GM23248 (cell line): ENCODE data around the gene LRP5. TPM values are rescaled to one million over a fixed set of nuclear protein-coding genes. Genes with fewer than 3 reads are reported as not detected.

Source experiments
- DNase-seq: peaks from one replicate; pipeline ENCODE4 v3.0.0-alpha.2; 2015
- H2AFZ ChIP-seq: fragments of 200-600 bp; sonication (generic); 2 replicates; pipeline ENCODE4 v1.6.1; 2016; ENCODE audit warnings: antibody characterized with exemption
- H3F3A ChIP-seq: fragments of 200-600 bp; sonication (generic); 2 replicates; pipeline ENCODE4 v1.6.1; 2016; ENCODE audit warnings: mild to moderate bottlenecking, antibody characterized with exemption, mixed run types; ENCODE audit not compliant: insufficient read depth
- H3K27ac ChIP-seq: fragments of 200-600 bp; sonication (generic); 2 replicates; pipeline ENCODE4 v1.5.1; 2016; ENCODE audit warnings: mild to moderate bottlenecking
- H3K27me3 ChIP-seq: fragments of 200-600 bp; sonication (generic); replicated peaks from 2 replicates; pipeline ENCODE4 v1.6.1; 2016; ENCODE audit warnings: mild to moderate bottlenecking; ENCODE audit not compliant: insufficient read depth
- H3K36me3 ChIP-seq: fragments of 200-600 bp; sonication (generic); 2 replicates; pipeline ENCODE4 v1.6.1; 2016; ENCODE audit warnings: low read depth, mild to moderate bottlenecking
- H3K4me1 ChIP-seq: fragments of 200-600 bp; sonication (generic); 2 replicates; pipeline ENCODE4 v1.6.1; 2016; ENCODE audit warnings: mild to moderate bottlenecking; ENCODE audit not compliant: insufficient read depth
- H3K4me2 ChIP-seq: fragments of 200-600 bp; sonication (generic); one replicate; pipeline ENCODE4 v1.6.1; 2016; ENCODE audit warnings: mild to moderate bottlenecking; ENCODE audit not compliant: unreplicated experiment
- H3K4me3 ChIP-seq: fragments of 200-600 bp; sonication (generic); 2 replicates; pipeline ENCODE4 v1.5.1; 2016; ENCODE audit warnings: mild to moderate bottlenecking
- H3K79me2 ChIP-seq: fragments of 200-600 bp; sonication (generic); 2 replicates; pipeline ENCODE4 v1.6.1; 2016; ENCODE audit warnings: mild to moderate bottlenecking; ENCODE audit not compliant: insufficient read depth
- H3K9ac ChIP-seq: fragments of 200-600 bp; sonication (generic); 2 replicates; pipeline ENCODE4 v1.6.1; 2016; ENCODE audit warnings: mild to moderate bottlenecking
- H3K9me2 ChIP-seq: fragments of 200-600 bp; sonication (generic); 2 replicates; pipeline ENCODE4 v1.6.1; 2016; ENCODE audit warnings: mixed run types, mild to moderate bottlenecking, moderate library complexity; ENCODE audit not compliant: insufficient read depth
- H3K9me3 ChIP-seq: fragments of 200-600 bp; sonication (generic); one replicate; pipeline ENCODE4 v1.6.1; 2017; ENCODE audit warnings: low read depth
- H4K20me1 ChIP-seq: fragments of 200-600 bp; sonication (generic); 2 replicates; pipeline ENCODE4 v1.6.0; 2016; ENCODE audit not compliant: insufficient read depth
- EZH2 ChIP-seq: fragments of 200-600 bp; sonication (generic); IDR thresholded peaks from 2 replicates; pipeline ENCODE4 v1.6.1; 2018; ENCODE audit warnings: antibody characterized with exemption, mild to moderate bottlenecking; ENCODE audit not compliant: insufficient read depth, poor library complexity, severe bottlenecking
- EZH2phosphoT487 ChIP-seq: fragments of 200-600 bp; sonication (generic); IDR thresholded peaks from 2 replicates; pipeline ENCODE4 v1.6.1; 2018; ENCODE audit warnings: antibody characterized with exemption, moderate library complexity, mild to moderate bottlenecking, low read depth; ENCODE audit not compliant: insufficient read depth
- WGBS, 2 experiments: methylation state at CpG; one replicate each; pipeline ENCODE4 v1.1.6; 2015 to 2017; ENCODE audit warnings: low lambda C conversion rate in 2 of 2, low coverage in 1 of 2; ENCODE audit errors: missing lambda C conversion rate in 2 of 2; 5-methylcytosine and 5-hydroxymethylcytosine counted together
- in situ Hi-C: fragments of 300-500 bp; cut with MboI; formaldehyde crosslinking; loops from 2 replicates; pipeline ENCODE4 v1.15.0; 2020
- polyA plus RNA-seq: library from polyadenylated mRNA; unstranded; fragments of >200 nt; fragmentation: Nextera tagmentation; extraction: Ambion mirVana; gene quantifications from 2 replicates; pipeline ENCODE4 v1.2.1, GENCODE V29; 2016
- total RNA-seq: library from RNA; depleted of rRNA; stranded (reverse); fragments of >200 nt; shearing (Covaris generic); gene quantifications from 2 replicates; pipeline ENCODE4 v1.2.3, GENCODE V29; 2014

LRP5 gene
- total and polyA plus RNA-seq, 2 experiments from 2014 or later, result 3.0 TPM

DNA sequence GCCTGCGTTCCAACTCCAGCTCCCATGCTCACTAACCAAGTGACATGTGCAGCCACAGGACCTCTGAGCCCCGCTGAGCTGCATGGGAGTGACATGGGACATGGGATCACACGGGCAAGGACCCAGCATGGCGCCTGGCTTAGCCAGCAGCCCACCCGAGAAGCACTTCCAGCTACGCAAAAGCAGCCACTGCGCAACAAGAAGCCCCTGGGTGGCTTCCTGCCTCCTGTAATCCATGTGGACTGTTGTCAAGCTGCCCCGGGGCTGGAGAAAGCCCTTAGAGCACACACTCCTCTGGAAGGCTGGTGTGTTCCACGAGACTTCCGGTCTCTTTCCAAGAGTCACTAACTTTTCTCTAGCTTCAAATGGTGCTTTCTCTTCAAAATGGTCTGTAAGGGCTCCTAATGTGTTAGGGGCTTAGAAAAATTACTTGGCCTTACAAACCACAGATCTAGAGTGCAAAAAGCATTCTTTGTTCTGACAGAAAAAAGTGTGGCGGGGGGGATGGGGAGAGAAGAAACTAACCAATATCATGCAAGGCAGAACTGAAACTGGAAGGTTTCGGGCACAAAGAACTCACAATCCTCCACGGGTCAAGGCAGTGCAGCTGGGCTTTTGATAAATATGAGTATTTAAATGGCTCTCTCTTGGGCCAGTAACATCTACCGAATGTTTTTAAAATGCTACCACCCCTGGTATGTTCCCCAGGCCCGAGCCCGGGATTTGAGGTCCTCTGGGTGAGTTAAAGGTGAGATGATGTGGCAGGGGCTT is 46.1 kb upstream of the LRP5 start:
- H3K27ac ChIP-seq, result no peak overlapping the region
- no peak overlapping the region for H2AFZ ChIP-seq
- peaks cover 7% of the 10 kb centered on the region; the same call in 1 of the 2 replicates for H3F3A ChIP-seq
- H3K4me3 ChIP-seq, result no peak overlapping the region
- H3K4me2 ChIP-seq, result no peak overlapping the region
- H3K79me2 ChIP-seq, result peaks cover 67% of the 10 kb centered on the region
- H3K9me3 ChIP-seq, result no peaks in the 10 kb centered on the region
- H3K9ac ChIP-seq, result no peak overlapping the region
- peaks cover 22% of the 10 kb centered on the region for H3K4me1 ChIP-seq
- DNase-seq, result no peak
- H4K20me1 ChIP-seq, result no peaks in the 10 kb centered on the region
- no peaks in the 10 kb centered on the region for H3K27me3 ChIP-seq
- no peaks in the 10 kb centered on the region for H3K9me2 ChIP-seq
- in situ Hi-C loops, result loop anchor here (10.0 kb wide), 1 partner anchor 188 kb away; no protein-coding TSS in a partner anchor
- 93 to 95% methylated on average over 16 of the region's 16 CpGs for WGBS, 2 experiments
- TF ChIP-seq EZH2phosphoT487 (no peak), EZH2 (no peak)
- peaks cover 35% of the 10 kb centered on the region for H3K36me3 ChIP-seq

DNA sequence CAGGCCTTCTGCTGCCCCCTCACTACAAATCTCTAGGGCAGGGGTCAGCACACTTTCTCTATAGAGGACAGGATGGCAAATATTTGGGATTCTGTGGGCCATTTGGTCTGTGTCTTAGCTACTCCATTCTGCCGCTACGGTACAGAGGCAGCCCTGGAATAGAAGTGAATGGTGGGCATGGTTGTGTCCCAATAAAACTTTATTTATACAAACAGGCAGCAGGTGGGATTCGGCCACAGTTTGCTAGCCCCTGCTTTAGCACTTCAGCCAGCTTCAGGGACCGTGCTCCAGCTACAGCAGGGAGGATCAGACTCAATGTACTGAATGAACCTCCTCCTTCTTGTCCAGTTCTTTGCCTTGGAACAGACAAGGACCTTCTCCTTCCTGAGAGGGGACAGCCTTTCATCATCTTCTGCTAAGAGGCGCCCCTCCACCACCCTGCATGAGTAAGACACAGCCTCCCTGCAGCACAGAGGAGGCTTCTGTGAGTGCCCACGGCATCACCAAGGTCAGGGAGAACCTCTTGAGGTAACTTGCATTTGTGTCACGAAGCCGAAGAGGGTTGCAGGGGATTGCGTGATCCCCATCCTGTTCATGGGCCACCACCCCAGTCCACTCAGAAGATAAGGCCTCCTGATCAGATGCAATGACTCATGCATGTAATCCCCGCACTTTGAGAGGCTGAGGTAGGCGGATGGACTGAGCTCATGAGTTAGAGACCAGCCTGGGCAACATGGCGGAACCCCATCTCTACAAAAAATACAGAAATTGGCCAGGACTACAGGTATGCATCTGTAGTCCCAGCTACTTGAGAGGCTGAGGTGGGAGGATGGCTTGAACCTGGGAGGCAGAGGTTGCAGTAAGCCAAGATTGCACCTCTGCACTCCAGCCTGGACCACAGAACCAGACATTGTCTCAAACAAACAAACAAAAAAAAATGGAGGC is 45.2 kb upstream of the LRP5 start:
- in situ Hi-C loops, result loop anchor here (10.0 kb wide), 1 partner anchor 188 kb away; no protein-coding TSS in a partner anchor
- TF ChIP-seq EZH2phosphoT487 (no peak), EZH2 (no peak)
- Histone ChIP-seq H3K9ac (no peak overlapping the region), H4K20me1 (no peaks in the 10 kb centered on the region), H2AFZ (no peak overlapping the region), H3K4me1 (peaks cover 22% of the 10 kb centered on the region), H3K79me2 (peaks cover 71% of the 10 kb centered on the region), H3K36me3 (peaks cover 30% of the 10 kb centered on the region), H3K4me3 (no peak overlapping the region), H3F3A (peaks cover 7% of the 10 kb centered on the region; the same call in 1 of the 2 replicates), H3K9me2 (no peaks in the 10 kb centered on the region), H3K4me2 (no peak overlapping the region), H3K27me3 (no peaks in the 10 kb centered on the region), H3K9me3 (no peaks in the 10 kb centered on the region), H3K27ac (no peak overlapping the region)
- WGBS, 2 experiments, result 96% methylated on average over 12 of the region's 12 CpGs
- DNase-seq, result no peak

DNA sequence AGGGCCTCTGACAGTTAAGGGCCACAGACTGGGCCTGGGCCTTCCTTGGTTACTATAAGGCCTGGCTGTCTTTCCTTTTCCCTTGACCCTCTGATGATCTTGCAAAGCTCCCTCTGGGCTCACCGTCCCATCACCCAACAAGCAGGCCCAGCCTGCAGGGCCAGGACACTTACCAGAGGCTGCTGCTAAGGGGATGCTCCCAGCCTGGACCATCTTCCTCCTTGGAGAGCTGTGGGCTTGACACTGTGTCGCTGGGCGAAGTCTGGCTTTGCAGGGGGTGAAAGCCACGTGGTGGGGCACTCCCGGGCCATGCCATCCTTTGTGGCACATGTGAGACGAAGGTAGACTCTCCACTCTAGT is 44.5 kb upstream of the LRP5 start:
- Histone ChIP-seq H3F3A (peaks cover 7% of the 10 kb centered on the region; the same call in 1 of the 2 replicates), H3K9me2 (no peaks in the 10 kb centered on the region), H3K4me1 (peaks cover 22% of the 10 kb centered on the region), H3K4me3 (no peak overlapping the region), H3K36me3 (peaks cover 30% of the 10 kb centered on the region), H3K4me2 (no peak overlapping the region), H3K27me3 (no peaks in the 10 kb centered on the region), H3K27ac (no peak overlapping the region), H3K9ac (no peak overlapping the region), H3K79me2 (peaks cover 71% of the 10 kb centered on the region), H3K9me3 (no peaks in the 10 kb centered on the region), H2AFZ (no peak overlapping the region), H4K20me1 (no peaks in the 10 kb centered on the region)
- in situ Hi-C loops, result loop anchor here (10.0 kb wide), 1 partner anchor 187 kb away; no protein-coding TSS in a partner anchor
- TF ChIP-seq EZH2, result no peak
- WGBS, 2 experiments, result 86 to 88% methylated on average over 6 of the region's 6 CpGs
- DNase-seq, result no peak

DNA sequence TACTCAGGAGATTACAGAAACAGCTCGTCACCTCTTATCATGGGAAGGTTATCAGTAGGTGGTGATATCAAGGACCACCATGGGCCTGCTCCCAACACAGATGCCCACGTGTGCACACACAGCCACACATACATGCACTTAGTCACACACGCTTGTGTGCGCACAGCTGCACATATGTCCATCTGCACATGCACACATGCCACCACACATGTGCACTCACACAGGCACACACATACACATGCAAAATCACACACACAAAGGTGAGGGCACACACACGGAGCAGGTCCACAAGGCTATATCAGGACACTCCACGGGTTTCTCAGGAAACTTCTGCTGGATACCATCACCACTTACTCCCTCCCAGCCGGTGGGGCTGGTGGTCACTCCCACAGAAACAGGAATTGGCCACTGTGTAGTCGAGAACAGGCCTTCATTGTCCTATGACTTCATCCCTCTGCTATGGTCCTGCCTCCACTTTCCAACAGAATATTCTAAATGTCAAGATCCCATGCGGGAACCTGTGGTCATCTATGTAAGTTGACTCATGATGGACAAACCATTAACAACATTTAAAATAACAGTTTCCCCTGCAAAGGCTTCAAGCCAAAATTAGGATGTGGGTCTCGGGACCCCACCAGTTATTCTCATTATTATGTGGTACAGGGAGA is 42.8 kb upstream of the LRP5 start:
- Histone ChIP-seq H3K27me3 (no peaks in the 10 kb centered on the region), H3K9ac (peak overlapping the region; percentile 100), H3K36me3 (peaks cover 30% of the 10 kb centered on the region), H3K4me2 (peak overlapping the region; percentile 92), H3K9me3 (no peaks in the 10 kb centered on the region), H3K4me1 (peaks cover 22% of the 10 kb centered on the region), H2AFZ (no peak overlapping the region), H3K4me3 (peak overlapping the region; percentile 91), H4K20me1 (no peaks in the 10 kb centered on the region), H3K79me2 (peaks cover 71% of the 10 kb centered on the region), H3F3A (peaks cover 7% of the 10 kb centered on the region; the same call in 1 of the 2 replicates), H3K27ac (peak overlapping the region; percentile 99), H3K9me2 (no peaks in the 10 kb centered on the region)
- 33 to 35% methylated on average over 10 of the region's 10 CpGs for WGBS, 2 experiments
- DNase-seq, result peak; percentile 93
- TF ChIP-seq EZH2, result no peak
- TF ChIP-seq EZH2phosphoT487, result no peak
- in situ Hi-C loops, result loop anchor here (10.0 kb wide), 1 partner anchor 185 kb away; no protein-coding TSS in a partner anchor
